HCT116 (cell line): ENCODE measurements around the gene IFT20. TPM values are rescaled to one million over a fixed set of nuclear protein-coding genes. Genes with fewer than 3 reads are reported as not detected.

Experiments
- ATAC-seq: fragments of 200-7000 bp; cut with Tn5 transposase; 2 replicates; pipeline ENCODE4 v1.9.1; 2020; ENCODE audit warnings: mild to moderate bottlenecking, moderate library complexity
- BruUV-seq: library from RNA; stranded (reverse); fragments of 400-500 nt; replicated peaks from 2 replicates; lab custom pipeline; 2021; lab: Mats Ljungman, UMichigan
- CTCF ChIA-PET: fragments of 300-600 bp; sonication (Branson Sonifier 250); formaldehyde crosslinking; loops from one replicate; lab custom pipeline; 2021; ENCODE audit warnings: antibody characterized with exemption; lab: Charles Lee
- POLR2A ChIA-PET: fragments of 300-600, 350-600 bp; sonication (Branson Sonifier 250); formaldehyde crosslinking; loops from one replicate; lab custom pipeline; 2021; ENCODE audit warnings: antibody characterized with exemption; lab: Charles Lee
- RAD21 ChIA-PET, 2 experiments: fragments of 300-600 bp; sonication (Branson Sonifier 250); formaldehyde crosslinking; loops; one replicate each; lab custom pipeline; 2023; ENCODE audit warnings: low total read pairs in 2 of 2; ENCODE audit not compliant: uncharacterized antibody in 2 of 2, unreplicated experiment in 2 of 2, low non-redundant PET in 1 of 2; lab: Charles Lee
- DNase-seq: peaks from one replicate; pipeline ENCODE4 v3.0.0-alpha.2; 2010; ENCODE audit warnings: low read depth, low spot score
- H2AFZ ChIP-seq: fragments of 200-600 bp; shearing (Covaris generic), sonication (generic); 2 replicates; pipeline ENCODE4 v1.6.1; 2017; ENCODE audit warnings: low read depth, mixed run types, mixed read lengths, antibody characterized with exemption, low read length; ENCODE audit not compliant: poor library complexity, severe bottlenecking
- H3K27ac ChIP-seq: 2 replicates; pipeline ENCODE4 v1.5.1; 2012; ENCODE audit warnings: low read depth, low read length
- H3K27me3 ChIP-seq: fragments of 200-600 bp; sonication (generic); 2 replicates; pipeline ENCODE4 v1.6.1; 2016; ENCODE audit warnings: mixed run types, low read length, mixed read lengths; ENCODE audit not compliant: insufficient read depth
- H3K36me3 ChIP-seq, 2 experiments: fragments of 200-500 bp in 1 of 2; fragments of 200-600 bp in 1 of 2; sonication (Bioruptor generic) in 1 of 2; sonication (generic) in 1 of 2; 2 replicates each; pipeline versions ENCODE4 v1.5.1 to v1.6.1; 2014 to 2016; ENCODE audit warnings: low read length in 2 of 2, inconsistent platforms in 1 of 2, mixed read lengths in 1 of 2, mixed run types in 1 of 2; ENCODE audit not compliant: insufficient read depth in 2 of 2, control insufficient read depth in 1 of 2
- H3K4me1 ChIP-seq, 2 experiments: fragments of 200-600 bp in 1 of 2; sonication (generic) in 1 of 2; 2 replicates each; pipeline versions ENCODE4 v1.5.1 to v1.6.1; 2012 to 2017; ENCODE audit warnings: low read length in 2 of 2, inconsistent platforms in 1 of 2, mild to moderate bottlenecking in 1 of 2, mixed read lengths in 1 of 2, mixed run types in 1 of 2, moderate library complexity in 1 of 2; ENCODE audit not compliant: insufficient read depth in 2 of 2, control insufficient read depth in 1 of 2
- H3K4me2 ChIP-seq: fragments of 200-600 bp; sonication (generic); 2 replicates; pipeline ENCODE4 v1.6.1; 2017; ENCODE audit warnings: mixed run types, low read length, mixed read lengths
- H3K4me3 ChIP-seq, 2 experiments: fragments of 200-600 bp in 1 of 2; sonication (generic) in 1 of 2; replicated peaks in 1 of 2; 2 replicates each; pipeline ENCODE4 v1.5.1; 2011 to 2016; ENCODE audit warnings: low read length in 2 of 2, control low read depth in 1 of 2, low read depth in 1 of 2, mild to moderate bottlenecking in 1 of 2, mixed read lengths in 1 of 2, mixed run types in 1 of 2
- H3K79me2 ChIP-seq: fragments of 200-600 bp; sonication (generic); 2 replicates; pipeline ENCODE4 v1.6.1; 2017; ENCODE audit warnings: mild to moderate bottlenecking, mixed run types, low read length, moderate library complexity, mixed read lengths; ENCODE audit not compliant: insufficient read depth
- H3K9ac ChIP-seq: fragments of 200-600 bp; sonication (generic); 2 replicates; pipeline ENCODE4 v1.6.1; 2016; ENCODE audit warnings: low read length, mixed read lengths
- H3K9me2 ChIP-seq: fragments of 200-600 bp; sonication (generic), shearing (Covaris generic); 2 replicates; pipeline ENCODE4 v1.6.1; 2017; ENCODE audit warnings: mixed run types, mild to moderate bottlenecking, moderate library complexity; ENCODE audit not compliant: insufficient read depth
- H3K9me3 ChIP-seq, 2 experiments: fragments of 200-500 bp in 1 of 2; fragments of 200-600 bp in 1 of 2; sonication (Bioruptor generic) in 1 of 2; sonication (generic) in 1 of 2; 2 replicates each; pipeline ENCODE4 v1.6.1; 2014 to 2017; ENCODE audit warnings: low read length in 2 of 2, mixed read lengths in 2 of 2, inconsistent platforms in 1 of 2, low read depth in 1 of 2, mild to moderate bottlenecking in 1 of 2, mixed run types in 1 of 2, moderate library complexity in 1 of 2; ENCODE audit not compliant: control insufficient read depth in 1 of 2, insufficient read depth in 1 of 2
- H4K20me1 ChIP-seq: fragments of 200-600 bp; sonication (generic), shearing (Covaris generic); 2 replicates; pipeline ENCODE4 v1.6.1; 2017; ENCODE audit warnings: mixed run types, mild to moderate bottlenecking, moderate library complexity; ENCODE audit not compliant: insufficient read depth
- EGR1 ChIP-seq: IDR thresholded peaks from 2 replicates; pipeline ENCODE4 v1.6.1; 2012; ENCODE audit warnings: low read depth
- JUND ChIP-seq: IDR thresholded peaks from 2 replicates; pipeline ENCODE4 v1.6.1; 2012
- SIN3A ChIP-seq: IDR thresholded peaks from 2 replicates; pipeline ENCODE4 v1.6.1; 2012; ENCODE audit warnings: low read depth
- TCF7L2 ChIP-seq: IDR thresholded peaks from 2 replicates; pipeline ENCODE4 v1.7.0; 2011; ENCODE audit warnings: borderline replicate concordance, inconsistent platforms; ENCODE audit not compliant: insufficient read depth, insufficient read length; ENCODE audit errors: extremely low read depth
- ZBTB33 ChIP-seq: IDR thresholded peaks from 2 replicates; pipeline ENCODE4 v1.6.1; 2011; ENCODE audit warnings: mild to moderate bottlenecking, low read length, moderate library complexity; ENCODE audit not compliant: insufficient replicate concordance; ENCODE audit errors: extremely low read depth
- ZFX ChIP-seq: fragments of 450-650 bp; IDR thresholded peaks from 2 replicates; pipeline ENCODE4 v1.6.1; 2017
- ZNF274 ChIP-seq: fragments of 200-500 bp; sonication (Bioruptor generic); IDR thresholded peaks from 2 replicates; pipeline ENCODE4 v1.6.1; 2014; ENCODE audit warnings: mild to moderate bottlenecking, low read depth, low read length, inconsistent platforms
- intact Hi-C: fragments of 100-400 bp; cut with micrococcal nuclease; formaldehyde crosslinking; loops from 2 replicates; pipeline ENCODE4 v1.10.0; 2022
- total RNA-seq: library from RNA; stranded (reverse); gene quantifications from one replicate; pipeline ENCODE4 v1.2.1, GENCODE V29; 2021; ENCODE audit not compliant: unreplicated experiment

The IFT20 gene
- total RNA-seq, 1 experiment from 2014 or later, result 21.7 TPM

- no peaks in the 10 kb centered on the region for H3K9me3 ChIP-seq
- peaks cover 6 to 8% of the 10 kb centered on the region in 2 experiments; a peak in 3 of 4 replicates for H3K36me3 ChIP-seq
- intact Hi-C loops, result loop anchor here (1.0 to 5.0 kb wide), 2 partner anchors 17 to 104 kb away; partner anchors contain the start of gene TMEM97
- ChIA-PET CTCF (interaction anchor here (0.6 to 1.9 kb wide), 8 partner anchors 10 to 235 kb away, joined by 3 to 11 read pairs (median 3); partner anchors contain the start of gene POLDIP2), RAD21 (interaction anchor here (1.2 to 2.5 kb wide), 2 partner anchors 21 to 22 kb away, joined by 3 to 9 read pairs; partner anchors contain the start of gene POLDIP2 (in 1 of the 2))
- H2AFZ ChIP-seq, result no peak overlapping the region
- peak overlapping the region; percentile 97 to 99 for H3K4me3 ChIP-seq
- no peaks in the 10 kb centered on the region for H3K27me3 ChIP-seq
- peak; percentile 42 for ATAC-seq
- H3K27ac ChIP-seq, result peak overlapping the region; percentile 81
- peak overlapping the region; percentile 93 for H3K4me2 ChIP-seq
- TF ChIP-seq ZFX (no peak), SIN3A (peak; percentile 30; the same call in 1 of the 2 replicates), ZBTB33 (no peak), EGR1 (peak; percentile 20; the same call in 1 of the 2 replicates), JUND (peak; percentile 58), ZNF274 (no peak), TCF7L2 (no peak)
- TF ChIP-seq, all 23 proteins: peak for 3
- POLR2A ChIA-PET, result interaction anchor here (0.8 to 2.0 kb wide), 5 partner anchors 11 to 69 kb away, joined by 3 to 26 read pairs (median 6); partner anchors contain the start of genes POLDIP2 and TMEM97
- no peaks in the 10 kb centered on the region for H3K9me2 ChIP-seq
- peak overlapping the region; percentile 89 for H3K9ac ChIP-seq
- BruUV-seq, result TSS peak; percentile 58
- H4K20me1 ChIP-seq, result no peaks in the 10 kb centered on the region
- peaks cover 16 to 38% of the 10 kb centered on the region in 2 experiments for H3K4me1 ChIP-seq
- H3K79me2 ChIP-seq, result peaks cover 32% of the 10 kb centered on the region
- DNase-seq, result peak; percentile 75
Measured at GRCh38 chr17:28335959-28336871, 943 bp upstream of the IFT20 start.
